Activated CD4-positive, alpha-beta T cell treated with anti-CD3 and anti-CD28 coated beads, Interleukin-10, Interleukin-2, amounts not matched to agents 100 ng/mL and 50 ng/mL, durations not matched to agents 16 hours and 8 hours (primary cell): ENCODE measurements around the gene IFNAR1.

ENCODE experiments used
- DNase-seq: peaks from one replicate; pipeline ENCODE4 v3.0.0-alpha.2; 2020

Gene IFNAR1

GRCh38 chr21:33403786-33404585, 79.2 kb downstream of the IFNAR1 start:
- peak; percentile 5 for DNase-seq

- peak; percentile 33 for DNase-seq
These were observed 81.7 kb downstream of the IFNAR1 start for GRCh38 chr21:33406493-33406892.
